ENCODE measurements around the gene TMEM270. TPM values are rescaled to one million over a fixed set of nuclear protein-coding genes. Genes with fewer than 3 reads are reported as not detected.

The TMEM270 gene
- total and polyA plus RNA-seq, 7 donors, result 0.39 TPM; not detected in 6

- 24 to 69% methylated on average over 15 of the region's 15 CpGs for WGBS, 2 donors
- no peaks in the 10 kb centered on the region for H3K36me3 ChIP-seq
- intact Hi-C loops (cut with DNase I), result loop anchor here (10.0 kb wide), 1 partner anchor 107 kb away; the partner anchor contains the start of gene ABHD11
- H3K27me3 ChIP-seq, result no peaks in the 10 kb centered on the region
- H3K27ac ChIP-seq, result peak overlapping the region; percentile 69 to 80 (median 76)
- no peak for TF ChIP-seq CTCF (IDR thresholded peaks at IDR 0.05)
- peaks cover 0 to 31% (median 19%) of the 10 kb centered on the region in 4 donors for H3K4me1 ChIP-seq
- H3K9me3 ChIP-seq, result no peaks in the 10 kb centered on the region
- DNase-seq, result no peak
- peak overlapping the region; percentile 45 to 67 (median 60) for H3K4me3 ChIP-seq
These were observed 19.3 kb upstream of the TMEM270 start for GRCh38 chr7:73841689-73842066.

DNA sequence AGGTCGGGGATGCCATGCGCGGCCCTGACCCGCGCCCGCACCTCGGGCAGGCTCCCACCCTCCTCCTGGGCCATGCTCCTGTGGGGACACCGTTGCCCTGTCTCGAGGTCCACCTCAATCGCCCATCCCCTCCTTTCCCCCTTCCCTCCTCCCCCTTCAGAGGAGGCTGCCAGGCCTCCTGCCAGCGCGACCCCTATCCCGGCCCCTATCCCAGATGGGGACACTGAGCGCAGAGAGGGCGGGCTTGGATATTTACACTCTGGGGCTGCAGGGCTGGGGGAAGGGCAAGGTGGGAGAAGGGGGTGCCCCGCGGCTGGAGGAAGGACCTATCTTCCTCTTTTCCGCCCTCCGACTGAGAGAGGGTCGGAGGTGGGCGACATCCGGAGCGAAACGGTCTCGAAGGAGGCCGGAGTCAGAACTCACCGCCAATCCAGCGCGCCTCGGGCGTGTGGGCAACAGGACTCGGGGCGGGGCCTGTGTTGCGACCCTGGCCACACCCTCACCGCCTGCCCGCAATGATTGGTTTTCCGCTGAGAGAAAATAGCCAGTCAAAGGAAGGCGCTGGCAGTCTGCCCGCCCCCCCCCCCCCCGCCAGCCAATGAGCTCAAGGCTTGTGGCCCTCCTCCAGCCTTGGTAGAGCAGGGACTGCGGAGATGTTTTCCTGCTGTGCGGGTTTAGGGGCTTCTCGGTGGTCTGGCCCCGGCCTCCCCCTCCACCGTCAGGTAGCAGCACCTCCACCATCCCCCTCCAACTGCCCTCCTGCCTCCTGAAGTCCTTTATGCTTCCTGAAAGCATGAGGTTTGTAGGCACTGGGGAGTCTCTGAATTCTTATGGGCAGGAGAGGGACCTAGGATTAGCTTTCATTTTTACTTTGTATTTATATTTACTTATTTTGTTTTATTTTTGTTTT is 18.6 kb upstream of the TMEM270 start, which contains the start of gene METTL27:
Gene METTL27, minus strand, starts transcription at position 450 of the 910 bp plus-strand sequence. Its CDS starts 376 bp downstream, at position 74.
- WGBS, 2 donors, result 2 to 9% methylated on average over 43 to 44 of the region's 45 CpGs
- intact Hi-C loops (cut with DNase I), result loop anchor here (10.0 kb wide), 1 partner anchor 108 kb away; the partner anchor contains the start of gene ABHD11
- TF ChIP-seq POLR2A (IDR thresholded peaks at IDR 0.05) (peak; percentile 39 to 70), POLR2AphosphoS5 (IDR thresholded peaks at IDR 0.05) (peak; percentile 66 to 88 (median 82)), CTCF (IDR thresholded peaks at IDR 0.05) (no peak)
- DNase-seq, result peak; percentile 97
- Histone ChIP-seq H3K27ac (peak within 1 kb of the TSS; percentile 69 to 80 (median 76)), H3K27me3 (no peaks in the 10 kb centered on the region), H3K4me1 (peaks cover 0 to 31% (median 19%) of the 10 kb centered on the region in 4 donors), H3K4me3 (peak within 1 kb of the TSS; percentile 45 to 67 (median 60)), H3K36me3 (no peaks in the 10 kb centered on the region), H3K9me3 (no peaks in the 10 kb centered on the region)

- WGBS, 2 donors, result 32 to 64% methylated on average over 9 of the region's 9 CpGs
- TF ChIP-seq CTCF (IDR thresholded peaks at IDR 0.05) (no peak), POLR2A (IDR thresholded peaks at IDR 0.05) (no peak), POLR2AphosphoS5 (IDR thresholded peaks at IDR 0.05) (no peak), EP300 (IDR thresholded peaks at IDR 0.05) (no peak)
- Histone ChIP-seq H3K9me3 (no peaks in the 10 kb centered on the region), H3K4me3 (no peak overlapping the region), H3K27ac (peak overlapping the region in 2 of 4 donors; percentile 77 to 82), H3K27me3 (no peaks in the 10 kb centered on the region), H3K4me1 (peaks cover 0 to 35% (median 23%) of the 10 kb centered on the region in 4 donors), H3K36me3 (no peaks in the 10 kb centered on the region)
- intact Hi-C loops (cut with DNase I), result loop anchor here (10.0 kb wide), 1 partner anchor 109 kb away; the partner anchor contains the start of gene ABHD11
- DNase-seq, result no peak
These were observed 16.8 kb upstream of the TMEM270 start for GRCh38 chr7:73844131-73844547.

GRCh38 chr7:73844848-73845460 is 16.0 kb upstream of the TMEM270 start:
- Histone ChIP-seq H3K27me3 (no peaks in the 10 kb centered on the region), H3K9me3 (no peaks in the 10 kb centered on the region), H3K27ac (peak overlapping the region in 3 of 4 donors; percentile 10 to 82 (median 77)), H3K4me1 (peaks cover 0 to 44% (median 28%) of the 10 kb centered on the region in 4 donors), H3K4me3 (no peak overlapping the region), H3K36me3 (no peaks in the 10 kb centered on the region)
- TF ChIP-seq CTCF (IDR thresholded peaks at IDR 0.05) (no peak), POLR2AphosphoS5 (IDR thresholded peaks at IDR 0.05) (no peak)
- DNase-seq, result no peak
- 88 to 89% methylated on average over 13 of the region's 13 CpGs for WGBS, 2 donors
- intact Hi-C loops (cut with DNase I), result loop anchor here (10.0 kb wide), 1 partner anchor 110 kb away; the partner anchor contains the start of gene ABHD11

Measured in sigmoid colon (tissue), 7 donors.